Measurements from ENCODE around the gene PRKAG1. TPM values are rescaled to one million over a fixed set of nuclear protein-coding genes. Genes with fewer than 3 reads are reported as not detected.

PRKAG1 gene
- total RNA-seq, 1 experiment from 2014 or later = 50.7 TPM

DNA sequence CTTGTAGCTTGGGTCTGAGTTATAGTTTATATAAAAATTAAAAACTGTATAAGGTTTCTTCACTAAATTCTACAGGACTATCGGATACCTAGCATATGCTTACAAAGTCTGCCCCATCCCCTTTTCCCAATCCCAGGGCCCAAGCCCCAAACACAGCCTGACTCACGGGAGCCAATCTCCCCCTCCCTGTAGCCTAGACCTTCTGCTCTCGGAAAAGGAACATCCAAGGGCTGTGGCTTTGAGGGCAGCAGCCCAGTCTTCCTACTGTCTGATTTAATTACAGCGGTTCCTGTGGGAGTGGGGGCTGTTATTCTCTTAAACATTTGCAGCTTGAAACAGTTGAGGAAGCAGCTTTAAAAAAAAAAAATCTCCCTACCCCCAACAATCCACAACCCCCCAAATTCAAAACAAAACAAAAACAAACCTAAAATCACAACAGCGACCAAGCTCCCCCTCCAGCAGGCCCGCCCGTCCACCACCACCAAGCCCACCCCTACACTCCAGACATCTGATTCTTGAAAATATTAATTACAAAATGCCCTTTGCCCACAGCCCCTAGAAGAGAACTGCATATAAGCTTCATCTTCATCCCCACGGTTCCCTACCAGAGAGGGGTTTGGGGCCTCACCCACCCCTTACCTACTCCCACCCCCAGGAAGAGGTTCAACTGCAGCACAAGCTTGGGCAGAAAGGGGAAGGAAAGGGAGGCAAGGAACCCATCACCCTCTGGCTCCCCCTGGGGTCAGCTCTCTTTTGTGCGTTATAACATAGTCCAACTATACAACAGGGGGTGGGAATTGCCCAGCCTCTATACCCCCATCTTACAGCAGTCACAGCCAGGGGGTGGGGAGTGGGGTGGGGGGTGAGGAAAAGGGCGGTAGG, 1.1 kb upstream of the PRKAG1 start:
- ChIA-PET CTCF (interaction anchor here (0.6 to 1.0 kb wide), 7 partner anchors 23 to 659 kb away, joined by 3 to 9 read pairs (median 3); no protein-coding TSS in a partner anchor), POLR2A (ENCODE audit: low non-redundant PET) (interaction anchor here (0.6 to 0.7 kb wide), 3 partner anchors 33 to 727 kb away, joined by 7 to 10 read pairs (median 8); no protein-coding TSS in a partner anchor)
- Histone ChIP-seq H3K4me3 (ENCODE audit: low read depth, low read length, poor library complexity, severe bottlenecking) (peak overlapping the region; percentile 82), H3K4me1 (ENCODE audit: insufficient read depth, low read length, poor library complexity, severe bottlenecking) (peaks cover 16% of the 10 kb centered on the region), H3K27me3 (replicated peaks; ENCODE audit: insufficient read depth, low read depth, low read length, poor library complexity) (no peaks in the 10 kb centered on the region), H3K9me3 (ENCODE audit: low read depth, low read length, poor library complexity, severe bottlenecking) (no peaks in the 10 kb centered on the region), H3K36me3 (ENCODE audit: insufficient read depth, low read length, poor library complexity, severe bottlenecking) (peaks cover 40% of the 10 kb centered on the region), H3K27ac (ENCODE audit: low read depth, low read length, poor library complexity, severe bottlenecking) (peak overlapping the region; percentile 95)
- TF ChIP-seq EZH2 (IDR thresholded peaks at IDR 0.05; ENCODE audit: borderline replicate concordance, low read depth, low read length, poor library complexity, severe bottlenecking) = no peak
- TF ChIP-seq, protein P1, sequence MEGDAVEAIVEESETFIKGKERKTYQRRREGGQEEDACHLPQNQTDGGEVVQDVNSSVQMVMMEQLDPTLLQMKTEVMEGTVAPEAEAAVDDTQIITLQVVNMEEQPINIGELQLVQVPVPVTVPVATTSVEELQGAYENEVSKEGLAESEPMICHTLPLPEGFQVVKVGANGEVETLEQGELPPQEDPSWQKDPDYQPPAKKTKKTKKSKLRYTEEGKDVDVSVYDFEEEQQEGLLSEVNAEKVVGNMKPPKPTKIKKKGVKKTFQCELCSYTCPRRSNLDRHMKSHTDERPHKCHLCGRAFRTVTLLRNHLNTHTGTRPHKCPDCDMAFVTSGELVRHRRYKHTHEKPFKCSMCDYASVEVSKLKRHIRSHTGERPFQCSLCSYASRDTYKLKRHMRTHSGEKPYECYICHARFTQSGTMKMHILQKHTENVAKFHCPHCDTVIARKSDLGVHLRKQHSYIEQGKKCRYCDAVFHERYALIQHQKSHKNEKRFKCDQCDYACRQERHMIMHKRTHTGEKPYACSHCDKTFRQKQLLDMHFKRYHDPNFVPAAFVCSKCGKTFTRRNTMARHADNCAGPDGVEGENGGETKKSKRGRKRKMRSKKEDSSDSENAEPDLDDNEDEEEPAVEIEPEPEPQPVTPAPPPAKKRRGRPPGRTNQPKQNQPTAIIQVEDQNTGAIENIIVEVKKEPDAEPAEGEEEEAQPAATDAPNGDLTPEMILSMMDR (conservative IDR thresholded peaks at IDR 0.05; ENCODE audit: low read depth, low read length) = peak; percentile 48
- BruUV-seq (replicated peaks) = no TSS peak
- intact Hi-C loops (cut with micrococcal nuclease; ENCODE audit: unreplicated experiment) = no loop called here
- peak; percentile 61 for DNase-seq (ENCODE audit: low spot score)

DNA sequence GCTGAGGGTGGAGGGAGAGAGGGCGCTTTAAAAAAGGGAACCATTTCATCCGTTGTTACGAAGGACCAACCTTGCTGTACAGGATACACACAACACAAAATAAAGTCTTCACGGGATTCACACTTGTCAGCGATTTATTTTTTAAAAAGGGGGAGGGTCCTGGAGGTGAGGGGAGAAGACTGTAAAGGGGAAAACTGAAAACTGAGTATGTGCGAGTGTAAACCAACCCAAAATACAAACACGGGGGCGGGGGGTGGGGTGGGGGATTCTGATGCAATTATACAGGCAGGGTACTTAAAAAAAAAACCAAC, 499 bp upstream of the PRKAG1 start:
- POLR2A ChIA-PET (ENCODE audit: low non-redundant PET) = no interaction called here
- H3K4me3 ChIP-seq (ENCODE audit: low read depth, low read length, poor library complexity, severe bottlenecking) = peak overlapping the region; percentile 82
- no peaks in the 10 kb centered on the region for H3K27me3 ChIP-seq (replicated peaks; ENCODE audit: insufficient read depth, low read depth, low read length, poor library complexity)
- H3K4me1 ChIP-seq (ENCODE audit: insufficient read depth, low read length, poor library complexity, severe bottlenecking) = peaks cover 16% of the 10 kb centered on the region
- H3K36me3 ChIP-seq (ENCODE audit: insufficient read depth, low read length, poor library complexity, severe bottlenecking) = peaks cover 34% of the 10 kb centered on the region
- intact Hi-C loops (cut with micrococcal nuclease; ENCODE audit: unreplicated experiment) = no loop called here
- TSS peak; percentile 96 for BruUV-seq (replicated peaks)
- CTCF ChIA-PET = interaction anchor here (0.6 to 1.0 kb wide), 3 partner anchors 22 to 167 kb away, joined by 3 to 4 read pairs (median 3); no protein-coding TSS in a partner anchor
- no peak for DNase-seq (ENCODE audit: low spot score)
- H3K27ac ChIP-seq (ENCODE audit: low read depth, low read length, poor library complexity, severe bottlenecking) = peak overlapping the region; percentile 95
- no peak for TF ChIP-seq EZH2 (IDR thresholded peaks at IDR 0.05; ENCODE audit: borderline replicate concordance, low read depth, low read length, poor library complexity, severe bottlenecking)
- TF ChIP-seq, protein P1 (conservative IDR thresholded peaks at IDR 0.05; ENCODE audit: low read depth, low read length) = no peak
- no peaks in the 10 kb centered on the region for H3K9me3 ChIP-seq (ENCODE audit: low read depth, low read length, poor library complexity, severe bottlenecking)

DNA sequence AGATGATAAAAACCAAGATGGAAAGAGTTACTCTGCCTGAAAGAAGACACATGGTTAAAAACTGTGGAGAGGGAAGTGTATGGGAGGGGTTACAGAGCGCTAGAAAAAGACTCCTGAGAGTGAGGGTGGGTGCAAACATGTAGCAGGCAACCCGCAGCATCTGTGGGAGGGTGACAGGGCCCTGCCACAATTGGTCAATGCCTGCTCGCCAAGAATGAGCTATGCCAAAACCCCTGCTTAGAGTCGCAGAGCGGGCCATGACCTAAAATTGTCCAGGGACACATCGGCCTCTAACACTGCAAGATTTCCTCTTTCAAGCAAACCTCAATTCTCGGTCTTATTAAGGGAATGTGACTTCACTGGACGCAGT, 700 bp downstream of the PRKAG1 start:
- no peaks in the 10 kb centered on the region for H3K9me3 ChIP-seq (ENCODE audit: low read depth, low read length, poor library complexity, severe bottlenecking)
- peaks cover 16% of the 10 kb centered on the region for H3K4me1 ChIP-seq (ENCODE audit: insufficient read depth, low read length, poor library complexity, severe bottlenecking)
- peaks cover 23% of the 10 kb centered on the region for H3K36me3 ChIP-seq (ENCODE audit: insufficient read depth, low read length, poor library complexity, severe bottlenecking)
- CTCF ChIA-PET = interaction anchor here (0.6 to 1.0 kb wide), 2 partner anchors 21 to 82 kb away, joined by 4 to 6 read pairs; no protein-coding TSS in a partner anchor
- H3K4me3 ChIP-seq (ENCODE audit: low read depth, low read length, poor library complexity, severe bottlenecking) = peak overlapping the region; percentile 82
- intact Hi-C loops (cut with micrococcal nuclease; ENCODE audit: unreplicated experiment) = no loop called here
- TF ChIP-seq, protein P1 (conservative IDR thresholded peaks at IDR 0.05; ENCODE audit: low read depth, low read length) = no peak
- TF ChIP-seq EZH2 (IDR thresholded peaks at IDR 0.05; ENCODE audit: borderline replicate concordance, low read depth, low read length, poor library complexity, severe bottlenecking) = no peak
- H3K27ac ChIP-seq (ENCODE audit: low read depth, low read length, poor library complexity, severe bottlenecking) = peak overlapping the region; percentile 95
- no TSS peak for BruUV-seq (replicated peaks)
- POLR2A ChIA-PET (ENCODE audit: low non-redundant PET) = no interaction called here
- no peak for DNase-seq (ENCODE audit: low spot score)
- no peaks in the 10 kb centered on the region for H3K27me3 ChIP-seq (replicated peaks; ENCODE audit: insufficient read depth, low read depth, low read length, poor library complexity)

All from A673 (cell line).